CD4-positive, alpha-beta T cell treated with Interleukin-6 at 100 ng/mL for 8 hours (primary cell): Measurements from ENCODE around the gene KSR2.
"Not testable (repeated sequence)": the region's sequence is repeated elsewhere in the genome, so short reads cannot be mapped to it uniquely, and the experiment has no call there.

Experiments used
- DNase-seq: peaks from one replicate; pipeline ENCODE4 v3.0.0-alpha.2; 2020; ENCODE audit warnings: mixed read lengths, low spot score

Gene KSR2

GRCh38 chr12:117890644-117891043, 78.1 kb downstream of the KSR2 start:
- no peak for DNase-seq

GRCh38 chr12:117890137-117890536, 78.7 kb downstream of the KSR2 start:
- DNase-seq: no peak

GRCh38 chr12:117889098-117889497, 79.7 kb downstream of the KSR2 start:
- no peak for DNase-seq

GRCh38 chr12:117885211-117885610, 83.6 kb downstream of the KSR2 start:
- no peak for DNase-seq

GRCh38 chr12:117884161-117884560, 84.6 kb downstream of the KSR2 start:
- no peak for DNase-seq

- no peak for DNase-seq
Observed at GRCh38 chr12:117882603-117883184, 86.1 kb downstream of the KSR2 start.

- DNase-seq: no peak
Observed at GRCh38 chr12:117882181-117882580, 86.6 kb downstream of the KSR2 start.

- DNase-seq: no peak
Observed at GRCh38 chr12:117881517-117881916, 87.3 kb downstream of the KSR2 start.

- DNase-seq: no peak
Observed at GRCh38 chr12:117878605-117879004, 90.2 kb downstream of the KSR2 start.

- DNase-seq: no peak
Observed at GRCh38 chr12:117876436-117876816, 92.4 kb downstream of the KSR2 start.

- peak; percentile 2 for DNase-seq
Observed at GRCh38 chr12:117875744-117876435, 92.9 kb downstream of the KSR2 start.

GRCh38 chr12:117874842-117875434, 93.9 kb downstream of the KSR2 start:
- peak; percentile 38 for DNase-seq

GRCh38 chr12:117874198-117874597, 94.6 kb downstream of the KSR2 start:
- not testable (repeated sequence) for DNase-seq

- no peak for DNase-seq
Observed at GRCh38 chr12:117872546-117873169, 96.1 kb downstream of the KSR2 start.

GRCh38 chr12:117869551-117869950, 99.2 kb downstream of the KSR2 start:
- no peak for DNase-seq

GRCh38 chr12:117867348-117867747, 101.4 kb downstream of the KSR2 start:
- no peak for DNase-seq

GRCh38 chr12:117865505-117865904, 103.3 kb downstream of the KSR2 start:
- no peak for DNase-seq

- DNase-seq: no peak
Observed at GRCh38 chr12:117863002-117863709, 105.6 kb downstream of the KSR2 start.

- DNase-seq: no peak
Observed at GRCh38 chr12:117861691-117862090, 107.1 kb downstream of the KSR2 start.

- not testable (repeated sequence) for DNase-seq
Observed at GRCh38 chr12:117860787-117861290, 108.0 kb downstream of the KSR2 start.

- no peak for DNase-seq
Observed at GRCh38 chr12:117860111-117860510, 108.7 kb downstream of the KSR2 start.
